HT-29 (cell line): Measurements from ENCODE around the gene ZGLP1. TPM values are rescaled to one million over a fixed set of nuclear protein-coding genes. Genes with fewer than 3 reads are reported as not detected.
"Not testable (repeated sequence)": the region's sequence is repeated elsewhere in the genome, so short reads cannot be mapped to it uniquely, and the experiment has no call there.

Experiments used
- DNase-seq: peaks from one replicate; pipeline ENCODE4 v3.0.0-alpha.2; 2015; ENCODE audit warnings: low spot score
- total RNA-seq: library from RNA; depleted of rRNA; stranded (reverse); fragments of >200 nt; shearing (Covaris generic); gene quantifications from 2 replicates; pipeline ENCODE4 v1.2.3, GENCODE V29; 2014

Gene ZGLP1
- total RNA-seq, 1 experiment from 2014 or later = 0.51 TPM

DNA sequence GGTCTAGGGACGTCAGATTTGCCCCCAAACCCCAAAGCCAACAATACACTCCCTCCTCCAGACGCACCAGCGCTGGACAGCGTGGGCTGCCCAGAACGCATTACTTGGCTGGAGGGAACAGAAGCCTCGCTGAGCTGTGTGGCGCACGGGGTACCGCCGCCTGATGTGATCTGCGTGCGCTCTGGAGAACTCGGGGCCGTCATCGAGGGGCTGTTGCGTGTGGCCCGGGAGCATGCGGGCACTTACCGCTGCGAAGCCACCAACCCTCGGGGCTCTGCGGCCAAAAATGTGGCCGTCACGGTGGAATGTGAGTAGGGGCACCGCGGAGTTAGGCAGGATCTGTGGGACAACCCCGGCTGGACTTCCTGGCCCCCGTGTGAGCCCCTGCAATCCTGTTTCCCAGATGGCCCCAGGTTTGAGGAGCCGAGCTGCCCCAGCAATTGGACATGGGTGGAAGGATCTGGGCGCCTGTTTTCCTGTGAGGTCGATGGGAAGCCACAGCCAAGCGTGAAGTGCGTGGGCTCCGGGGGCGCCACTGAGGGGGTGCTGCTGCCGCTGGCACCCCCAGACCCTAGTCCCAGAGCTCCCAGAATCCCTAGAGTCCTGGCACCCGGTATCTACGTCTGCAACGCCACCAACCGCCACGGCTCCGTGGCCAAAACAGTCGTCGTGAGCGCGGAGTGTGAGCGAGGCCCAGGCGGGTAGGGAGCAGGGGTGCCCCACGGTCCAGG is 15.8 kb downstream of the ZGLP1 start:
- no peak for DNase-seq

DNA sequence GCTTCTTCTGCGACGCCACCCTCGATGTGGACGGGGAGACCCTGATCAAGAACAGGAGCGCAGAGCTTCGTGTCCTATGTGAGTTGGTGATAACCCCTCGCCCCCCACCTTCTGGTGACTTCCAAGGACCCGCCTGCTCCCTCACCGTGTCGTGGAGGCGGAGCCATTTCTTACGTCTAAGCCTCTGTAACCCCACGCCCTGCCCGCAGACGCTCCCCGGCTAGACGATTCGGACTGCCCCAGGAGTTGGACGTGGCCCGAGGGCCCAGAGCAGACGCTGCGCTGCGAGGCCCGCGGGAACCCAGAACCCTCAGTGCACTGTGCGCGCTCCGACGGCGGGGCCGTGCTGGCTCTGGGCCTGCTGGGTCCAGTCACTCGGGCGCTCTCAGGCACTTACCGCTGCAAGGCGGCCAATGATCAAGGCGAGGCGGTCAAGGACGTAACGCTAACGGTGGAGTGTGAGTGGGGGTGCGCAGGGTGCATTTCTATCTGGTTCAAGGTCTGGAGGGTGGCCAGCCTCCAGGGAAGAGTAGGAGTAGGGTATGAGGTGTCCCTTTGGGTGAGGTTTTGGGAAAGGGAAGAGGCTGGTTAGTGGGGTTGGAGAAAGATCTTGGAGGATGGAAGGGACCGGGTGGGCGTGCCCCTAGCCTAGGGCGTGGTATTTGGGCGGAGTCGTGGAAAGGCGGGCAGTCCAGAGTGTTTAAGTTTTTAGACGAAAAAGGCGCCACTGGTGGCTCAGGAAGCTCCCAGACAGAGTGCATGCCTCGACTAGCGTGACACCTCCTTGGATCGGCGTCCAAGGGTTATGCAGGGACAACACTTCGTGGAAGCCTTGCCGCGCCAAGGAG is 16.6 kb downstream of the ZGLP1 start:
- no peak for DNase-seq

DNA sequence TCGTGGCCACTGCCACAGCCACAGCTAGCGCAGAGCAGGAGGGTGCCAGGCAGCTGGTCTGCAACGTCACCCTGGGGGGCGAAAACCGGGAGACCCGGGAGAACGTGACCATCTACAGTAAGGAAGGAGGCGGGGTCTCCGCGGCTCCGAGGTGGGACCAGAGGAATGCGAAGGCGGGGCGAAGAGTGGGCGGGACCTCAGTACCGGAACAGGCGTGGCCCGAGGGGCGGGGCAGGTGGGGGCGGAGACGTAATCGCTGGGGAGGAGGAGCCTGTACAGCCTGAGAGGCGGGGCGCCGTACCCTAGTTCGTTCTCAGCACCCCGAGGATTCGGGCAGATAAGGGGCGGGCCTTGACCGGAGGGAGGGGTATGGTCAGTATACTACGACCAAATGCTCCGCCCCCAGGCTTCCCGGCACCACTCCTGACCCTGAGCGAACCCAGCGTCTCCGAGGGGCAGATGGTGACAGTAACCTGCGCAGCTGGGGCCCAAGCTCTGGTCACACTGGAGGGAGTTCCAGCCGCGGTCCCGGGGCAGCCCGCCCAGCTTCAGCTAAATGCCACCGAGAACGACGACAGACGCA is 17.3 kb downstream of the ZGLP1 start:
- DNase-seq = peak; percentile 78

DNA sequence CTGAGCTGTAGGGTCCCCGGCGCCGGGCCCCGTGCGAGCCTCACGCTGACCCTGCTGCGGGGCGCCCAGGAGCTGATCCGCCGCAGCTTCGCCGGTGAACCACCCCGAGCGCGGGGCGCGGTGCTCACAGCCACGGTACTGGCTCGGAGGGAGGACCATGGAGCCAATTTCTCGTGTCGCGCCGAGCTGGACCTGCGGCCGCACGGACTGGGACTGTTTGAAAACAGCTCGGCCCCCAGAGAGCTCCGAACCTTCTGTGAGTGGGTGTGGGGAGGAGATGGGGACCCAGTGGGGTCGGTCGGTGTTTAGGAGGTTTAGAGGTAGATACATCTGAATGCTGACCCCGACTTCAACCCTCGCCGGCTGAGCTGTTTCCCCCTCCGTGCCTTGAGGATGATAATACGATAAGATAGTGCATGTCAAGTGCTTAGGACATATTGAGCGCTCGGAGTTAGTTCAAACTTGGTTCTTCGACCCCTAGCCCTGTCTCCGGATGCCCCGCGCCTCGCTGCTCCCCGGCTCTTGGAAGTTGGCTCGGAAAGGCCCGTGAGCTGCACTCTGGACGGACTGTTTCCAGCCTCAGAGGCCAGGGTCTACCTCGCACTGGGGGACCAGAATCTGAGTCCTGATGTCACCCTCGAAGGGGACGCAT is 17.9 kb downstream of the ZGLP1 start:
- DNase-seq = no peak

DNA sequence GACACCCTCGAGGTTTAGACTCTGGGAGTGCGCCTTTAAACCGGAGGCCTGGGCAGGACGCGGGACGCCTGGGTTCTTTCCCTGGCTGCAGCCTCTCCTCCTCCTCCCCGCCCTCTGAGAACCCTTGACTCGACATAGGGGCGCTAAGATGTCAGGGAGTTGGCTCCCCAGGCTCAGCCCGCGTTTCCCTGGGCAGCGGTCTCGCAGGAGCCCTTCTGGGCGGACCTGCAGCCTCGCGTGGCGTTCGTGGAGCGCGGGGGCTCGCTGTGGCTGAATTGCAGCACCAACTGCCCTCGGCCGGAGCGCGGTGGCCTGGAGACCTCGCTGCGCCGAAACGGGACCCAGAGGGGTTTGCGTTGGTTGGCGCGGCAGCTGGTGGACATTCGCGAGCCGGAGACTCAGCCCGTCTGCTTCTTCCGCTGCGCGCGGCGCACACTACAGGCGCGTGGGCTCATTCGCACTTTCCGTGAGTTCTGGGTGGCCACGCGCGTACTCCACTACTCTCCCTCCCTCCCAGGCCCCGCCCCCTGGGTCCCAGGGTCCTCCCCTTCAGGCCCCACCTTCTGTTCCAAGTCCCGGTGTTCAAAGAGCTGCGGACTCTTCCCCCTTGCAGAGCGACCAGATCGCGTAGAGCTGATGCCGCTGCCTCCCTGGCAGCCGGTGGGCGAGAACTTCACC is 18.6 kb downstream of the ZGLP1 start:
- DNase-seq = no peak

DNA sequence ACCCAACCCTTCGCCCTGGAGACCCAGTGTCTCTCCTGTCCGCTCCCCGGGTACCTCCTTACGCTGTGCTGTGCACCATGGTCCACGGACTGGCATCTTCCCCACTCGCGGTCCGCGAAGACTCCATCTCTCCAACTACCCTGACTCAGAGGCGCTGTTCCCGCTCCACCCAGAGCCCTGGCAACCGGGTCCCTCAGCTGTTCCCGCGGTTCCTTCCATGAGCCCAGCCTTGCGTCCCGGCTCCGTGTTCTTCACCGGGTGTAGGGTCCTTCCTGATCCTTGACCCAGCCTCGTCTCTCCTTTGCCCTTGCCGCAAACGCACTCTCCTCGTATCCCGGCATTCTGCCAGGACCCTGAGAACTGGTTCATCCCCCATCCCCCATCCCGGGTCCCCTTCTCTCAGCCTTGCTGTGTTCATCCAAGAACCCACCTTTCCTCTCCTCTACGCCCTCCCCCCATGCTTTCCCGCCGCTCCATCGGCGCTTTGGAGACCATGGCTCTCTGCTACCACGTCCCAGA is 19.2 kb downstream of the ZGLP1 start:
- no peak for DNase-seq

DNA sequence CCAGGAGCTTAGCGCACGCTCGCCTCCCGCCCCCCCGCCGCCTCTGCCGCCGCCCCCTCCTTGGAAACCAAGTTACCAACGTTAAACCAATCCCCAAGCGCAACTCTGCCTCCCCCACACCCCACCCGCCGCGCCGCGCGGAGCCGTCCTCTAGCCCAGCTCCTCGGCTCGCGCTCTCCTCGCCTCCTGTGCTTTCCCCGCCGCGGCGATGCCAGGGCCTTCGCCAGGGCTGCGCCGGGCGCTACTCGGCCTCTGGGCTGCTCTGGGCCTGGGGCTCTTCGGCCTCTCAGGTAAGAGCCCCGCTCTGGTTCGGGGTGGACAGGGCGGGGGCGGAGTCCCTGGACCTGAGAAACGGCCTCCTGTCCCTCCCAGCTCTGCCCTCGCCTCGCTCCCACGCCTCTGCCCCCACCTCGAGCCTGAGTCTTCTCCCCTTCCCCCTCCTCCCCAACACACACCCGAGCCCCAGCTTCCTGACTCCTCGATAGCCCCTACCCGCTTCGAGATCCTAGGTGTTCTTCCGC is 19.7 kb downstream of the ZGLP1 start, which contains the start of gene ICAM5:
Gene ICAM5 (plus strand): TSS at position 117 of the 521 bp plus-strand sequence. CDS start 92 bp downstream, at position 209.
- DNase-seq = no peak

DNA sequence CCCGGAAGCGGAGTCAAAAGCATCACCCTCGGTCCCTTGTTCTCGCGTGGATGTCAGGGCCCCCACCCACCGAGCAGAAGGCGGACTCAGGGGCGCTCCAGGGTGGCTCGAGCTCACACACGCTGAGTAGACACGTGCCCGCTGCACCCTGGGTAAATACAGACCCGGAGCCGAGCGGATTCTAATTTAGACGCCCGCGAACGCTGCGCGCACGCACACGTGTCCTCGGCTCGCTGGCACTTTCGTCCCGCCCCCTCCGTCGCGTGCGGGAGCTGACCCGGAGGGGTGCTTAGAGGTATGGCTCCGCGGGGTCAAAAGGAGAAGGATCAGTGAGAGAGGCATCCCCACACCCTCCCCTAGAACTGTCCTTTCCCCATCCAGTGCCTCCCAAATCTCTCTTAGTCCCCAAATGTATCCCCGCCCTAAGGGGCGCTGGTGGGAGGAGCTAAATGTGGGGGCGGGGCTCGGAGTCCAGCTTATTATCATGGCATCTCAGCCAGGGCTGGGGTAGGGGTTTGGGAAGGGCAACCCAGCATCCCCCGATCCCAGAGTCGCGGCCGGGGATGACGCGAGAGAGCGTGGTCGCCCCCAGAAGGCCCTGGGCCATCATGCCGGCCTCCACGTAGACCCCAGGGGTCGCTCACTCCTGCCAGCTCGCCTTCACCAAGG is 20.3 kb downstream of the ZGLP1 start:
- peak; percentile 53 for DNase-seq

DNA sequence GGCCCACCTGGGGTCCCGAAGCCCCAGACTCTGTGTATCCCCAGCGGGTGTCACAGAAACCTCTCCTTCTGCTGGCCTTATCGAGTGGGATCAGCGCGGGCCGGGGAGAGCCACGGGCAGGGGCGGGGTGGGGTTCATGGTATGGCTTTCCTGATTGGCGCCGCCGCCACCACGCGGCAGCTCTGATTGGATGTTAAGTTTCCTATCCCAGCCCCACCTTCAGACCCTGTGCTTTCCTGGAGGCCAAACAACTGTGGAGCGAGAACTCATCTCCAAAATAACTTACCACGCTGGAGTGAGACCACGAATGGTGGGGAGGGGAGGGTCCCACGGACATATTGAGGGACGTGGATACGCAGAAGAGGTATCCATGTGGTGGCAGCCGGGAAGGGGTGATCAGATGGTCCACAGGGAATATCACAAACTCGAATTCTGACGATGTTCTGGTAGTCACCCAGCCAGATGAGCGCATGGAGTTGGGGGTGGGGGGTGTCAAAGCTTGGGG is 20.9 kb downstream of the ZGLP1 start:
- peak; percentile 71 for DNase-seq

DNA sequence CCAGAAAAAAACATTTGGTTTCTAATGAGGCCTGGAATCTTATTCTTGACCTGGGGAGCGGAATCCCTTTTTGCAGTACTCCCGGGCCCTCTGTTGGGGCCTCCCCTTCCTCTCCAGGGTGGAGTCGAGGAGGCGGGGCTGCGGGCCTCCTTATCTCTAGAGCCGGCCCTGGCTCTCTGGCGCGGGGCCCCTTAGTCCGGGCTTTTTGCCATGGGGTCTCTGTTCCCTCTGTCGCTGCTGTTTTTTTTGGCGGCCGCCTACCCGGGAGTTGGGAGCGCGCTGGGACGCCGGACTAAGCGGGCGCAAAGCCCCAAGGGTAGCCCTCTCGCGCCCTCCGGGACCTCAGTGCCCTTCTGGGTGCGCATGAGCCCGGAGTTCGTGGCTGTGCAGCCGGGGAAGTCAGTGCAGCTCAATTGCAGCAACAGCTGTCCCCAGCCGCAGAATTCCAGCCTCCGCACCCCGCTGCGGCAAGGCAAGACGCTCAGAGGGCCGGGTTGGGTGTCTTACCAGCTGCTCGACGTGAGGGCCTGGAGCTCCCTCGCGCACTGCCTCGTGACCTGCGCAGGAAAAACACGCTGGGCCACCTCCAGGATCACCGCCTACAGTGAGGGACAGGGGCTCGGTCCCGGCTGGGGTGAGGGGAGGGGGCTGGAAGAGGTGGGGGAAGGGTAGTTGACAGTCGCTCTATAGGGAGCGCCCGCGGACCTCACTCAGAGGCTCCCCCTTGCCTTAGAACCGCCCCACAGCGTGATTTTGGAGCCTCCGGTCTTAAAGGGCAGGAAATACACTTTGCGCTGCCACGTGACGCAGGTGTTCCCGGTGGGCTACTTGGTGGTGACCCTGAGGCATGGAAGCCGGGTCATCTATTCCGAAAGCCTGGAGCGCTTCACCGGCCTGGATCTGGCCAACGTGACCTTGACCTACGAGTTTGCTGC is 22.5 kb downstream of the ZGLP1 start, which contains the start of gene ICAM4:
Gene ICAM4 (plus strand): TSS at position 153 of the 935 bp plus-strand sequence. CDS start 58 bp downstream, at position 211.
- DNase-seq = no peak

DNA sequence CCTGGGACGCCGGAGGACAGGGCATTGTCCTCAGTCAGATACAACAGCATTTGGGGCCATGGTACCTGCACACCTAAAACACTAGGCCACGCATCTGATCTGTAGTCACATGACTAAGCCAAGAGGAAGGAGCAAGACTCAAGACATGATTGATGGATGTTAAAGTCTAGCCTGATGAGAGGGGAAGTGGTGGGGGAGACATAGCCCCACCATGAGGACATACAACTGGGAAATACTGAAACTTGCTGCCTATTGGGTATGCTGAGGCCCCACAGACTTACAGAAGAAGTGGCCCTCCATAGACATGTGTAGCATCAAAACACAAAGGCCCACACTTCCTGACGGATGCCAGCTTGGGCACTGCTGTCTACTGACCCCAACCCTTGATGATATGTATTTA is 24.2 kb downstream of the ZGLP1 start:
- DNase-seq = no peak

DNA sequence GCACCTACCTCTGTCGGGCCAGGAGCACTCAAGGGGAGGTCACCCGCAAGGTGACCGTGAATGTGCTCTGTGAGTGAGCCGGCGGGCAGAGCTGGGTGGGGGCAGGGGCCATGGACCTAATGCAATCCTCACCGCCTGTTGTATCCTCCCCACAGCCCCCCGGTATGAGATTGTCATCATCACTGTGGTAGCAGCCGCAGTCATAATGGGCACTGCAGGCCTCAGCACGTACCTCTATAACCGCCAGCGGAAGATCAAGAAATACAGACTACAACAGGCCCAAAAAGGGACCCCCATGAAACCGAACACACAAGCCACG is 24.7 kb downstream of the ZGLP1 start:
- no peak for DNase-seq

DNA sequence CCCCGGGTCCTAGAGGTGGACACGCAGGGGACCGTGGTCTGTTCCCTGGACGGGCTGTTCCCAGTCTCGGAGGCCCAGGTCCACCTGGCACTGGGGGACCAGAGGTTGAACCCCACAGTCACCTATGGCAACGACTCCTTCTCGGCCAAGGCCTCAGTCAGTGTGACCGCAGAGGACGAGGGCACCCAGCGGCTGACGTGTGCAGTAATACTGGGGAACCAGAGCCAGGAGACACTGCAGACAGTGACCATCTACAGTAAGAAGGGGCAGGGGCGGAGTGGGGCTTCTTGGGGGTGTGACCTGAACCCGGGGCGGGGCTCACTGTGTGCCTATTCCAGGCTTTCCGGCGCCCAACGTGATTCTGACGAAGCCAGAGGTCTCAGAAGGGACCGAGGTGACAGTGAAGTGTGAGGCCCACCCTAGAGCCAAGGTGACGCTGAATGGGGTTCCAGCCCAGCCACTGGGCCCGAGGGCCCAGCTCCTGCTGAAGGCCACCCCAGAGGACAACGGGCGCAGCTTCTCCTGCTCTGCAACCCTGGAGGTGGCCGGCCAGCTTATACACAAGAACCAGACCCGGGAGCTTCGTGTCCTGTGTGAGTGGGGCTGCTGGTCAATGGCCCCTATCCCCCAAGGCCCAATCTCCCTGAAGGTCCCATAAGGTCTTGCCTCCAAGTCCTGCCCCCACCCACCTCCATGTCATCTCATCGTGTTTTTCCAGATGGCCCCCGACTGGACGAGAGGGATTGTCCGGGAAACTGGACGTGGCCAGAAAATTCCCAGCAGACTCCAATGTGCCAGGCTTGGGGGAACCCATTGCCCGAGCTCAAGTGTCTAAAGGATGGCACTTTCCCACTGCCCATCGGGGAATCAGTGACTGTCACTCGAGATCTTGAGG is 25.3 kb downstream of the ZGLP1 start:
- DNase-seq = no peak

DNA sequence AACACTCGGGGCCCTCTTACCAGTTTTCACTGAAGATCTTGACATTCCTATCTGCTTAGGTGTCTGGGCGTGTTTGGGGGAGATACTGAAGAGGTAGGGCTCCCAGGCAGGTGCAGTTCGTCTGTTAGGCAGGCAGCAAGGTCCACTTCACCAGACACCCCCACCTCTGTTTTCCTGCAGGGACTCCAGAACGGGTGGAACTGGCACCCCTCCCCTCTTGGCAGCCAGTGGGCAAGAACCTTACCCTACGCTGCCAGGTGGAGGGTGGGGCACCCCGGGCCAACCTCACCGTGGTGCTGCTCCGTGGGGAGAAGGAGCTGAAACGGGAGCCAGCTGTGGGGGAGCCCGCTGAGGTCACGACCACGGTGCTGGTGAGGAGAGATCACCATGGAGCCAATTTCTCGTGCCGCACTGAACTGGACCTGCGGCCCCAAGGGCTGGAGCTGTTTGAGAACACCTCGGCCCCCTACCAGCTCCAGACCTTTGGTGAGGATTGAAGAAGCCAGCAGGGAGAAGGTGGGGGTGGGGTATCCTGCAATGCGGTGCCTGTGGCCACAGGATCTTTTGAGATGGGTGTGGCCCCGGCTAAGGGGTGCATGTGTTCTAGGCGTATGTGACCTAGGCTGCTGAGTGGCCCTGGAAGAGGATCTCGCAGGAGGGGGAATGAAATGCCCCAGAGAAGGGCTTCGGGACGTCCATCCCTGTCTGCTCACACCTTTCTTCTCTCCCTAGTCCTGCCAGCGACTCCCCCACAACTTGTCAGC is 26.1 kb downstream of the ZGLP1 start:
- no peak for DNase-seq

DNA sequence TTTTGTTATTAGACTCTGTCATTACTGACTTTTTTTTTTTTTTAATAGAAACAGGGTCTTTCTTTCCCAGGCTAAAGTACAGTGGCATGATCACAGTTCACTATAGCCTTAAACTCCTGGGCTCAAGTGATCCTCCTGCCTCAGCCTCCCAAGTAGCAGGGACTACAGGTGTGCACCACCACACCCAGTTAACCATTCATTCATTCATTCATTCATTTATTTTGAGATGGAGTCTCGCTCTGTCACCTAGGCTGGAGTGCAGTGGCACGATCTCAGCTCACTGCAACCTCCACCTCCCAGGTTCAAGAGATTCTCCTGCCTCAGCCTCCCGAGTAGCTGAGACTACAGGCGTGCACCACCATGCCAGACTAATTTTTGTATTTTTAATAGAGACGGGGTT is 27.6 kb downstream of the ZGLP1 start:
- DNase-seq = not testable (repeated sequence)

DNA sequence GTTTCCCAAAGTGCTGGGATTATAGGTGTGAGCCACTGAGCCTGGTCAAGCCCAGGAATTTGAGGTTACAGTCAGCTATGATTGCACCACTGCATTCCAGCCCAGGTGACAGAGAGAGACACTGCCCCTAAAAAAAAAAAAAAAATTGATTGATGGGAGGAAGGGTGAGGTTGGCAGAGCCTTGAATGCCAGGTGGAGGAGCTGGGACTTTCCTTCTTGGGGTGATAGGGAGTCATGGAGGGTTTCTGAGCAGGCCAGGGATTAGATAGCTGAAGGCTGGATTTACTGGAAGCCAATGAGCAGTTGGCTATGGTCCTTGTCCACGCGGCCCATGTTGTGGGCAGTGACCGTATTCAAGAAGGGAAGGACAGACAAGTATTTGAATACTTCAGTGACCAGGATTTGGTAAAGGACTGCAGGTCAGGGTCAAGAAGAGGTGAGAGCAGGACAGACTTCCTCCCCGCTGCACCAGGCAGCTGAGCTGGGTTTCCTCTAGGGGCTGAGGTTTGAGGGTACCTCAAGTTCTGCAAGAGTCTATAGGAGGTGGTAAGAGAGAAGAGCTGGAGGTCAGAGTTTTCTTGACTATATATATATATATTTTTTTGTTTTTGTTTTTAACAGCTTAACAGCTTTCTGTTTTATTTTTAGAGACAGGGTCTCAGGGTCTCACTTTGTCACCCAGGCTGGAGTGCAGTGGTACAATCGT is 29.7 kb downstream of the ZGLP1 start:
- no peak for DNase-seq

DNA sequence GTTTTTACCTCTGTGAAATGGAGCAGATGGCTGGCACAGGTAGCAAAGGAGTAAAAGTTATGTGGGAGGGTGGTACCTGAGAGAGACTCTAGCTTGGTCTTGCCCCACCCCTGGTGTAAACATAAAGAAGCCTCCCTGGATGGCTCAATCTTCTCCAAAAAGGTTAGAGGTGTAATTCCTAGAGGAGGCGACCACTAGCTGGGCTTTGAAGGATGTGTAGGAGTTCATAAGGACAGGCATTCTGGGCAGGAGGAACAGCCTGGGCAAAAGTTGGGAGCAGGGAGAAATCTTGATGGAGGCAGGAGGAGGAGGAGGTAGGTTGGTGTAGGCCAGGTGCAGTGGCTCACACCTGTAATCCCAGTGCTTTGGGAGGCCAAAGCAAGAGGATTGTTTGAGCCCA is 30.7 kb downstream of the ZGLP1 start:
- DNase-seq = no peak
